A549 (cell line): ENCODE data around the gene FAT3.

Source experiments
- POLR2A ChIP-seq: IDR thresholded peaks from 2 replicates; pipeline ENCODE4 v1.6.1; 2012; ENCODE audit warnings: mild to moderate bottlenecking, low read length
- RCOR1 ChIP-seq: fragments of 150-350 bp; IDR thresholded peaks from 2 replicates; pipeline ENCODE4 v1.6.1; 2014; ENCODE audit warnings: antibody characterized with exemption, low read length, low read depth
- TF ChIP-seq, protein P1 (sequence below): fragments of >200 bp; sonication (Bioruptor Twin); formaldehyde crosslinking; IDR thresholded peaks from 3 replicates; pipeline ENCODE4 v1.5.1; 2016

DNA sequence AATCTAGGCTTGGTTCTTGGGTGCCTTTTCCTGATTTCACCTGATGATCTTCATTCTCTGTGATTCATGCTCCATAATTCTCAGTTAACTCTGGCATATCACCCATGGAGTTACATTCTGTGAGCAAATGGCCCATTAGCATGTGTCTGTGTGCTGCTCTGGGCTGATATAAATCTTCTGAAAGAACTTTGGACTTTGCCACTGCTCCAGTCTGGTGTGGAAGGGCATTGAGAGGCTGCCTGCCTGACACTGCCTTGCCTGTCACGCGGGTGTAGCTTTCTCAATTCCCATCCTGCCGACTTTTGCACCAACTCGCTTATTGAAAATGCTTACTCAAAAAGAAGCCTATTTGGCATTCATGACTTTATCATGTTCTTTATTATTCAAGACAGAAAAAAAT lies 42.2 kb downstream of the FAT3 start:
- TF ChIP-seq RCOR1 (no peak), POLR2A (no peak)
- TF ChIP-seq, protein P1, sequence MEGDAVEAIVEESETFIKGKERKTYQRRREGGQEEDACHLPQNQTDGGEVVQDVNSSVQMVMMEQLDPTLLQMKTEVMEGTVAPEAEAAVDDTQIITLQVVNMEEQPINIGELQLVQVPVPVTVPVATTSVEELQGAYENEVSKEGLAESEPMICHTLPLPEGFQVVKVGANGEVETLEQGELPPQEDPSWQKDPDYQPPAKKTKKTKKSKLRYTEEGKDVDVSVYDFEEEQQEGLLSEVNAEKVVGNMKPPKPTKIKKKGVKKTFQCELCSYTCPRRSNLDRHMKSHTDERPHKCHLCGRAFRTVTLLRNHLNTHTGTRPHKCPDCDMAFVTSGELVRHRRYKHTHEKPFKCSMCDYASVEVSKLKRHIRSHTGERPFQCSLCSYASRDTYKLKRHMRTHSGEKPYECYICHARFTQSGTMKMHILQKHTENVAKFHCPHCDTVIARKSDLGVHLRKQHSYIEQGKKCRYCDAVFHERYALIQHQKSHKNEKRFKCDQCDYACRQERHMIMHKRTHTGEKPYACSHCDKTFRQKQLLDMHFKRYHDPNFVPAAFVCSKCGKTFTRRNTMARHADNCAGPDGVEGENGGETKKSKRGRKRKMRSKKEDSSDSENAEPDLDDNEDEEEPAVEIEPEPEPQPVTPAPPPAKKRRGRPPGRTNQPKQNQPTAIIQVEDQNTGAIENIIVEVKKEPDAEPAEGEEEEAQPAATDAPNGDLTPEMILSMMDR, result no peak
